ENCODE data around the gene IMPDH1.

- no peak for TF ChIP-seq GABPA (tag; conservative IDR thresholded peaks at IDR 0.05; ENCODE audit: low read depth)
- no peak for TF ChIP-seq ZNF146 (CRISPR knock-in tag; IDR thresholded peaks at IDR 0.05; ENCODE audit: unreplicated experiment)
- TF ChIP-seq CBX5 (IDR thresholded peaks at IDR 0.05; ENCODE audit: borderline replicate concordance, low read depth), result no peak
- no peak for TF ChIP-seq CTCF (IDR thresholded peaks at IDR 0.05 in 2 of 3, conservative IDR thresholded peaks at IDR 0.05 in 1 of 3; ENCODE audit: insufficient read depth in 2 of 3, low read depth in 1 of 3, low read length in 3 of 3)
- TF ChIP-seq LARP7 (IDR thresholded peaks at IDR 0.05), result no peak
- TF ChIP-seq EHMT2 (IDR thresholded peaks at IDR 0.05), result no peak
- TF ChIP-seq POLR2A (conservative IDR thresholded peaks at IDR 0.05), result no peak
- no peak for TF ChIP-seq ZNF263 (CRISPR knock-in tag; IDR thresholded peaks at IDR 0.05; ENCODE audit: borderline replicate concordance)
Observed at GRCh38 chr7:128358233-128358632, 51.5 kb downstream of the IMPDH1 start.
